ENCODE results near the gene DICER1.

Gene DICER1

DNA sequence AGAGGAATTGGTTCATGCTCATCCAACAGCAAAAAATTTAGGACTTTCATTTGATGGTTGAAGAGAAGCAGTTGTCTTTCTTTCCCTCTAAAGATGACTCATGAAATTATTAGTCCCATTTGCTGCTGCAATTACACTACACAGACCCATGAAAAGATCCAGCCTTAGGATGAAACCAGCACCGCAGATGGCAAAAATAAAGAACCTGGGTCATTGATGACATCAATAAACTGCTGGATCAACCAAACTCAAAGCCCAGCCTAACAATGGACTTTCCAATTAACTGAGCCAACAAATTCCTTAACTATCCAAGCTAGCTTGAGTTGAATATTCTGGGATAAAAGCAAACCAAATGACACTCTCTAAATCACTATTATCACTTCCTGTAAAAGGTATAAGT, 20.7 kb downstream of the DICER1 start:
- DNase-seq (ENCODE audit: low read depth, low spot score): no peak
- in situ Hi-C loops (cut with HindIII; ENCODE audit: low sequenced_read_pairs): no loop called here
- TF ChIP-seq, protein P1, sequence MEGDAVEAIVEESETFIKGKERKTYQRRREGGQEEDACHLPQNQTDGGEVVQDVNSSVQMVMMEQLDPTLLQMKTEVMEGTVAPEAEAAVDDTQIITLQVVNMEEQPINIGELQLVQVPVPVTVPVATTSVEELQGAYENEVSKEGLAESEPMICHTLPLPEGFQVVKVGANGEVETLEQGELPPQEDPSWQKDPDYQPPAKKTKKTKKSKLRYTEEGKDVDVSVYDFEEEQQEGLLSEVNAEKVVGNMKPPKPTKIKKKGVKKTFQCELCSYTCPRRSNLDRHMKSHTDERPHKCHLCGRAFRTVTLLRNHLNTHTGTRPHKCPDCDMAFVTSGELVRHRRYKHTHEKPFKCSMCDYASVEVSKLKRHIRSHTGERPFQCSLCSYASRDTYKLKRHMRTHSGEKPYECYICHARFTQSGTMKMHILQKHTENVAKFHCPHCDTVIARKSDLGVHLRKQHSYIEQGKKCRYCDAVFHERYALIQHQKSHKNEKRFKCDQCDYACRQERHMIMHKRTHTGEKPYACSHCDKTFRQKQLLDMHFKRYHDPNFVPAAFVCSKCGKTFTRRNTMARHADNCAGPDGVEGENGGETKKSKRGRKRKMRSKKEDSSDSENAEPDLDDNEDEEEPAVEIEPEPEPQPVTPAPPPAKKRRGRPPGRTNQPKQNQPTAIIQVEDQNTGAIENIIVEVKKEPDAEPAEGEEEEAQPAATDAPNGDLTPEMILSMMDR (IDR thresholded peaks at IDR 0.05; ENCODE audit: low read depth, low read length): no peak
- no peak overlapping the region for H3K4me3 ChIP-seq (ENCODE audit: low read depth, low read length)

GRCh38 chr14:95134304-95134933, 22.9 kb downstream of the DICER1 start:
- H3K4me3 ChIP-seq (ENCODE audit: low read depth, low read length): no peak overlapping the region
- in situ Hi-C loops (cut with HindIII; ENCODE audit: low sequenced_read_pairs): no loop called here
- no peak for DNase-seq (ENCODE audit: low read depth, low spot score)
- TF ChIP-seq, protein P1 (IDR thresholded peaks at IDR 0.05; ENCODE audit: low read depth, low read length): no peak

DNA sequence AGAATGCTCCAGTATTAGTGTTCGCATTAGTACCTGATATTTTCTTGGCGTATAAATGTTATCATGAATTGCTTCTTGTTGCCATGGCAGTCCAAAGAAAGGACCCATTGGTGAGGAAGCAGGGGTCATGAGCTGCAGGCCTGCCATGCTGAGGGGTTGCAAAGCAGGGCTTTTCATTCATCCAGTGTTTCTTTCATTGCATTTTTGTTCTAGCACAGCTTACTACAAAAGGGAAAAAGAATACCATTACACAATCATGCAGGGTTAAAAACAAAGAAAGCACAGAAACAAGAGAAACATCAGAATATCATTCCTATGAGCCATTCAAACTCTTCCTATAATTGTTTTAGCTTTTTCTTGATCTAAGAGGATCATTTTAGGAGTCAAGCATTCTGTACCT, 24.0 kb downstream of the DICER1 start:
- no peak overlapping the region for H3K4me3 ChIP-seq (ENCODE audit: low read depth, low read length)
- DNase-seq (ENCODE audit: low read depth, low spot score): no peak
- in situ Hi-C loops (cut with HindIII; ENCODE audit: low sequenced_read_pairs): no loop called here
- TF ChIP-seq, protein P1 (IDR thresholded peaks at IDR 0.05; ENCODE audit: low read depth, low read length): no peak

GRCh38 chr14:95132760-95133159, 24.6 kb downstream of the DICER1 start:
- TF ChIP-seq, protein P1 (IDR thresholded peaks at IDR 0.05; ENCODE audit: low read depth, low read length): no peak
- no peak overlapping the region for H3K4me3 ChIP-seq (ENCODE audit: low read depth, low read length)
- in situ Hi-C loops (cut with HindIII; ENCODE audit: low sequenced_read_pairs): no loop called here
- DNase-seq (ENCODE audit: low read depth, low spot score): no peak

DNA sequence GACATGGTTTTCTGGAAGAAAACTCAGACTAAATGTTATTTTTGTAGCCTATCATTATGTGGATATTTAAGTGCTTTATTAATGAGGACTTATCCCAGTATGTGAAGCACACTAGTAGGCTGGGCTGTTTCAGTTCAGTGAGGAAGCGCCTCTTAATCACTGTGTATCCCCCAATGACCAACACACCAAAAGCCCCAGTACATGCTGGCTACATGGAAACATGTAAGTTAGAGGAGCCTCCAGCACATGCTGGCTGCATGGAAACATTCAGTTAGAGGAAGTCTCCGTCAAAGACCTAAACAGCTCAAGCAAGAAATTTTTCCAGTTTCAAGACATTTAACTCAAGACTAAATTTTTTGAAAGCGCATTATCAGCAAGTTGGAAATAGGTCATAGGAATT, 26.8 kb downstream of the DICER1 start:
- in situ Hi-C loops (cut with HindIII; ENCODE audit: low sequenced_read_pairs): no loop called here
- no peak for DNase-seq (ENCODE audit: low read depth, low spot score)
- H3K4me3 ChIP-seq (ENCODE audit: low read depth, low read length): no peak overlapping the region
- TF ChIP-seq, protein P1 (IDR thresholded peaks at IDR 0.05; ENCODE audit: low read depth, low read length): no peak

GRCh38 chr14:95128140-95128539, 29.2 kb downstream of the DICER1 start:
- TF ChIP-seq, protein P1 (IDR thresholded peaks at IDR 0.05; ENCODE audit: low read depth, low read length): no peak
- in situ Hi-C loops (cut with HindIII; ENCODE audit: low sequenced_read_pairs): no loop called here
- H3K4me3 ChIP-seq (ENCODE audit: low read depth, low read length): no peak overlapping the region
- no peak for DNase-seq (ENCODE audit: low read depth, low spot score)

Measured in astrocyte of the spinal cord (primary cell).